Measurements from ENCODE around the gene MICAL3.
A peak's percentile ranks its signal among the peaks of the same experiment; 100 is the strongest.

MICAL3 gene

GRCh38 chr22:17802822-17803221 is 221.5 kb downstream of the MICAL3 start:
- DNase-seq (ENCODE audit: low read depth in 4 of 4, low spot score in 1 of 4): no peak

GRCh38 chr22:17802411-17802810 is 221.9 kb downstream of the MICAL3 start:
- no peak for DNase-seq (ENCODE audit: low read depth in 4 of 4, low spot score in 1 of 4)

GRCh38 chr22:17797721-17798559 is 226.4 kb downstream of the MICAL3 start:
- no peak for DNase-seq (ENCODE audit: low read depth in 4 of 4, low spot score in 1 of 4)

GRCh38 chr22:17796695-17797094 is 227.7 kb downstream of the MICAL3 start:
- no peak for DNase-seq (ENCODE audit: low read depth in 4 of 4, low spot score in 1 of 4)

- DNase-seq (ENCODE audit: low read depth in 4 of 4, low spot score in 1 of 4): no peak
These were observed 228.5 kb downstream of the MICAL3 start for GRCh38 chr22:17795661-17796548.

GRCh38 chr22:17794726-17795542 is 229.4 kb downstream of the MICAL3 start:
- DNase-seq (ENCODE audit: low read depth in 4 of 4, low spot score in 1 of 4): no peak

- DNase-seq (ENCODE audit: low read depth in 4 of 4, low spot score in 1 of 4): no peak
These were observed 231.4 kb downstream of the MICAL3 start for GRCh38 chr22:17792854-17793434.

- no peak for DNase-seq (ENCODE audit: low read depth in 4 of 4, low spot score in 1 of 4)
These were observed 232.1 kb downstream of the MICAL3 start for GRCh38 chr22:17792299-17792698.

- DNase-seq (ENCODE audit: low read depth in 4 of 4, low spot score in 1 of 4): no peak
These were observed 233.2 kb downstream of the MICAL3 start for GRCh38 chr22:17791196-17791595.

GRCh38 chr22:17789379-17790200 is 234.8 kb downstream of the MICAL3 start:
- DNase-seq (ENCODE audit: low read depth in 4 of 4, low spot score in 1 of 4): no peak

GRCh38 chr22:17788528-17789378 is 235.6 kb downstream of the MICAL3 start:
- DNase-seq (ENCODE audit: low read depth in 4 of 4, low spot score in 1 of 4): no peak

GRCh38 chr22:17787716-17788330 is 236.5 kb downstream of the MICAL3 start:
- DNase-seq (ENCODE audit: low read depth in 4 of 4, low spot score in 1 of 4): no peak

GRCh38 chr22:17787241-17787640 is 237.1 kb downstream of the MICAL3 start:
- no peak for DNase-seq (ENCODE audit: low read depth in 4 of 4, low spot score in 1 of 4)

- no peak for DNase-seq (ENCODE audit: low read depth in 4 of 4, low spot score in 1 of 4)
These were observed 237.8 kb downstream of the MICAL3 start for GRCh38 chr22:17786435-17787161.

GRCh38 chr22:17785185-17786184 is 238.9 kb downstream of the MICAL3 start:
- peak; percentile 50 to 57 (median 56) for DNase-seq (ENCODE audit: low read depth in 4 of 4, low spot score in 1 of 4)

- DNase-seq (ENCODE audit: low read depth in 4 of 4, low spot score in 1 of 4): no peak
These were observed 239.6 kb downstream of the MICAL3 start for GRCh38 chr22:17784776-17785175.
